IMR-90 (cell line): ENCODE measurements around the gene COX14. TPM values are rescaled to one million over a fixed set of nuclear protein-coding genes. Genes with fewer than 3 reads are reported as not detected.
"Not testable (repeated sequence)": the region's sequence is repeated elsewhere in the genome, so short reads cannot be mapped to it uniquely, and the experiment has no call there.

Experiments used
- ATAC-seq: fragments of 200-7000 bp; cut with Tn5 transposase; 2 replicates; pipeline ENCODE4 v1.9.1; 2020; ENCODE audit warnings: low read depth, mild to moderate bottlenecking, moderate library complexity
- BruUV-seq: library from RNA; stranded (reverse); fragments of 400-500 nt; replicated peaks from 2 replicates; lab custom pipeline; 2021; lab: Mats Ljungman, UMichigan
- CTCF ChIA-PET: fragments of 300-600 bp; formaldehyde crosslinking; extraction: SDS; loops from one replicate; lab custom pipeline; 2021; ENCODE audit warnings: antibody characterized with exemption; lab: Yijun Ruan, JAX
- POLR2A ChIA-PET: fragments of 300-600 bp; sonication (Branson Sonifier 250); formaldehyde crosslinking; loops from one replicate; lab custom pipeline; 2022; ENCODE audit warnings: antibody characterized with exemption; ENCODE audit not compliant: unreplicated experiment; lab: Charles Lee
- DNase-seq: peaks from one replicate; pipeline ENCODE4 v3.0.0; 2013
- H2AFZ ChIP-seq: replicated peaks from 2 replicates; pipeline ENCODE3; 2013; ENCODE audit warnings: low read length, mild to moderate bottlenecking; ENCODE audit not compliant: poor library complexity
- H2AK5ac ChIP-seq: 2 replicates; pipeline ENCODE4 v1.6.1; 2013; ENCODE audit warnings: low read depth, low read length, inconsistent platforms
- H2AK9ac ChIP-seq: replicated peaks from 2 replicates; pipeline ENCODE3; 2013; ENCODE audit warnings: mild to moderate bottlenecking, low read depth, low read length, moderate library complexity; ENCODE audit not compliant: poor library complexity
- H2BK120ac ChIP-seq: 2 replicates; pipeline ENCODE4 v1.6.1; 2013; ENCODE audit warnings: low read depth, low read length, inconsistent platforms
- H2BK15ac ChIP-seq: 3 replicates; pipeline ENCODE4 v1.6.1; 2013; ENCODE audit warnings: low read depth, low read length, inconsistent platforms
- H2BK20ac ChIP-seq: 2 replicates; pipeline ENCODE4 v1.6.1; 2013; ENCODE audit warnings: low read depth, mild to moderate bottlenecking, inconsistent platforms, low read length, moderate library complexity
- H2BK5ac ChIP-seq: 2 replicates; pipeline ENCODE4 v1.6.1; 2013; ENCODE audit warnings: mild to moderate bottlenecking, low read depth, low read length, inconsistent platforms; ENCODE audit not compliant: poor library complexity, severe bottlenecking
- H3K14ac ChIP-seq: replicated peaks from 2 replicates; pipeline ENCODE4 v1.6.1; 2013; ENCODE audit warnings: low read depth, low read length, inconsistent platforms
- H3K18ac ChIP-seq: 2 replicates; pipeline ENCODE4 v1.6.1; 2013; ENCODE audit warnings: low read depth, low read length, control low read depth
- H3K23ac ChIP-seq: 2 replicates; pipeline ENCODE4 v1.6.1; 2013; ENCODE audit warnings: low read depth, low read length, inconsistent platforms
- H3K27ac ChIP-seq: 2 replicates; pipeline ENCODE4 v1.5.1; 2013; ENCODE audit warnings: mild to moderate bottlenecking, control low read depth, low read length; ENCODE audit not compliant: insufficient read depth
- H3K27me3 ChIP-seq: 2 replicates; pipeline ENCODE4 v1.6.1; 2013; ENCODE audit warnings: low read length; ENCODE audit not compliant: control insufficient read depth, insufficient read depth
- H3K36me3 ChIP-seq: 2 replicates; pipeline ENCODE4 v1.6.1; 2013; ENCODE audit warnings: low read length, mixed read lengths; ENCODE audit not compliant: control insufficient read depth, insufficient read depth
- H3K4ac ChIP-seq: 2 replicates; pipeline ENCODE4 v1.6.1; 2013; ENCODE audit warnings: low read depth, low read length, inconsistent platforms
- H3K4me1 ChIP-seq: 2 replicates; pipeline ENCODE4 v1.6.1; 2013; ENCODE audit warnings: low read length, mixed read lengths; ENCODE audit not compliant: control insufficient read depth, insufficient read depth
- H3K4me2 ChIP-seq: 2 replicates; pipeline ENCODE4 v1.6.1; 2013; ENCODE audit warnings: low read depth, mild to moderate bottlenecking, control low read depth, low read length, moderate library complexity
- H3K4me3 ChIP-seq: 2 replicates; pipeline ENCODE4 v1.5.1; 2013; ENCODE audit warnings: low read depth, mild to moderate bottlenecking, control low read depth, low read length, moderate library complexity; ENCODE audit not compliant: insufficient read depth
- H3K56ac ChIP-seq: 2 replicates; pipeline ENCODE4 v1.6.1; 2013; ENCODE audit warnings: low read length, inconsistent platforms; ENCODE audit not compliant: insufficient read depth; ENCODE audit errors: extremely low read depth
- H3K79me1 ChIP-seq, 2 experiments: 2 replicates each; pipeline ENCODE4 v1.6.1; 2013; ENCODE audit warnings: low read length in 2 of 2, inconsistent platforms in 1 of 2, low read depth in 1 of 2
- H3K9ac ChIP-seq: 2 replicates; pipeline ENCODE4 v1.6.1; 2013; ENCODE audit warnings: low read depth, low read length, control low read depth
- H3K9me1 ChIP-seq: 2 replicates; pipeline ENCODE4 v1.6.1; 2013; ENCODE audit warnings: low read length, inconsistent platforms; ENCODE audit not compliant: insufficient read depth
- H3K9me3 ChIP-seq: 2 replicates; pipeline ENCODE4 v1.6.1; 2013; ENCODE audit warnings: low read length; ENCODE audit not compliant: control insufficient read depth, insufficient read depth
- H4K20me1 ChIP-seq: 2 replicates; pipeline ENCODE4 v1.6.1; 2013; ENCODE audit warnings: low read length, inconsistent platforms; ENCODE audit not compliant: insufficient read depth
- H4K5ac ChIP-seq: 2 replicates; pipeline ENCODE4 v1.6.1; 2013; ENCODE audit warnings: mild to moderate bottlenecking, low read depth, low read length, control low read depth
- H4K8ac ChIP-seq, 2 experiments: 2 replicates each; pipeline ENCODE4 v1.6.1; 2013; ENCODE audit warnings: low read depth in 2 of 2, low read length in 2 of 2, control low read depth in 1 of 2, inconsistent platforms in 1 of 2
- H4K91ac ChIP-seq: 2 replicates; pipeline ENCODE4 v1.6.1; 2013; ENCODE audit warnings: low read depth, low read length, inconsistent platforms; ENCODE audit not compliant: insufficient read depth
- WGBS, 2 experiments: methylation state at CpG; one replicate each; pipeline versions ENCODE4 v1.1.5 to v1.1.7; 2013; ENCODE audit warnings: missing lambda C conversion rate in 2 of 2; ENCODE audit not compliant: insufficient read length in 1 of 2; ENCODE audit errors: extremely low coverage in 2 of 2; 5-methylcytosine and 5-hydroxymethylcytosine counted together
- dilution Hi-C: fragments of 300-500 bp; cut with HindIII; formaldehyde crosslinking; loops from one replicate; pipeline ENCODE4 v1.14.3; 2018; ENCODE audit warnings: low sequenced_read_pairs; ENCODE audit not compliant: unreplicated experiment
- in situ Hi-C: fragments of 300-500 bp; cut with MboI; formaldehyde crosslinking; loops from 3 replicates; pipeline ENCODE4 v1.14.3; 2019; ENCODE audit warnings: low sequenced_read_pairs, inconsistent platforms, mixed read lengths
- intact Hi-C: fragments of 100-400 bp; cut with micrococcal nuclease; formaldehyde crosslinking; loops from 2 replicates; pipeline ENCODE4 v1.10.0; 2022
- polyA plus RNA-seq, 3 experiments: library from polyadenylated mRNA; depleted of rRNA; stranded (reverse); fragments of >200 nt; gene quantifications; 2 replicates each; pipeline ENCODE4 v1.2.3, GENCODE V29; 2012; ENCODE audit warnings: low replicate concordance in 1 of 3
- total RNA-seq: library from RNA; depleted of rRNA; stranded (reverse); fragments of >200 nt; gene quantifications from 2 replicates; pipeline ENCODE4 v1.2.3, GENCODE V29; 2012

The COX14 gene
- total and polyA plus RNA-seq, 2 of the 4 experiments (the other 2 are of a cell fraction) = 30.8 to 81.8 TPM

GRCh38 chr12:50084409-50084774 is 27.6 kb upstream of the COX14 start:
- H2BK20ac ChIP-seq, intact Hi-C loops, in situ Hi-C loops, dilution Hi-C loops, H3K4me1 ChIP-seq, H2BK15ac ChIP-seq, H3K9me3 ChIP-seq, ATAC-seq, H3K27me3 ChIP-seq, DNase-seq, H3K9me1 ChIP-seq, BruUV-seq: not testable (repeated sequence)
- WGBS, 2 experiments = no CpG with 5 or more reads among the region's 7 CpGs
- Histone ChIP-seq H2BK120ac (peak overlapping the region; percentile 64), H3K23ac (peak overlapping the region; percentile 85; the same call in 1 of the 2 replicates), H4K91ac (peak overlapping the region; percentile 59), H4K5ac (peak overlapping the region; percentile 26), H3K14ac (peak overlapping the region; percentile 95), H3K79me1 (peaks cover 9 to 41% of the 10 kb centered on the region in 2 experiments), H2AFZ (peak overlapping the region; percentile 93), H2AK5ac (peak overlapping the region; percentile 62), H3K4ac (peak overlapping the region; percentile 78), H4K20me1 (peaks cover 25% of the 10 kb centered on the region), H4K8ac (peak overlapping the region; percentile 38 to 96), H2BK5ac (peak overlapping the region; percentile 83), H3K4me2 (peak overlapping the region; percentile 94), H3K9ac (peak overlapping the region; percentile 83), H3K36me3 (peaks cover 18% of the 10 kb centered on the region), H2AK9ac (peak overlapping the region; percentile 96), H3K27ac (peak overlapping the region; percentile 60), H3K56ac (peak overlapping the region; percentile 76), H3K18ac (peak overlapping the region; percentile 16; the same call in 1 of the 2 replicates), H3K4me3 (peak overlapping the region; percentile 63)
- ChIA-PET CTCF (interaction anchor here (0.8 to 2.4 kb wide), 5 partner anchors 10 to 45 kb away, joined by 3 to 12 read pairs (median 3); partner anchors contain the start of gene COX14), POLR2A (interaction anchor here (0.8 to 1.0 kb wide), 2 partner anchors 22 to 27 kb away, joined by 3 to 4 read pairs; partner anchors contain the start of gene COX14)
